Gastrocnemius medialis (tissue), 4 donors: Measurements from ENCODE around the gene F2RL2. TPM values are rescaled to one million over a fixed set of nuclear protein-coding genes. Genes with fewer than 3 reads are reported as not detected.

Experiments used
- ATAC-seq, 2 donors: fragments of 150-250 bp; one replicate each; pipeline ENCODE4 v1.9.1; 2016
- DNase-seq, 2 donors: peaks; one replicate each; pipeline ENCODE4 v3.0.0-alpha.2; 2019
- H3K27ac ChIP-seq, 4 donors: fragments of 200-600 bp; sonication (generic); 1 replicate in 1 of 4; 2 replicates in 3 of 4; pipeline ENCODE4 v1.5.1; 2016 to 2018; ENCODE audit warnings: mild to moderate bottlenecking in 2 of 4, moderate library complexity in 1 of 4
- H3K27me3 ChIP-seq, 3 donors: fragments of 200-600 bp; sonication (generic) in 2 of 3; 1 replicate in 1 of 3; 2 replicates in 2 of 3; pipeline versions ENCODE4 v1.5.1 to v1.6.0; 2016 to 2019; ENCODE audit warnings: mild to moderate bottlenecking in 1 of 3, moderate library complexity in 1 of 3
- H3K36me3 ChIP-seq, 2 donors: fragments of 200-600 bp; sonication (generic) in 1 of 2; one replicate each; pipeline ENCODE4 v1.5.1; 2017 to 2018
- H3K4me1 ChIP-seq, 2 donors: fragments of 200-600 bp; sonication (generic) in 1 of 2; one replicate each; pipeline ENCODE4 v1.5.1; 2016 to 2017; ENCODE audit warnings: mild to moderate bottlenecking in 2 of 2
- H3K4me3 ChIP-seq, 4 donors: fragments of 200-600 bp; sonication (generic) in 3 of 4; 1 replicate in 1 of 4; 2 replicates in 3 of 4; pipeline ENCODE4 v1.5.1; 2016 to 2019; ENCODE audit warnings: mild to moderate bottlenecking in 2 of 4
- H3K9me3 ChIP-seq, 3 donors: fragments of 200-600 bp; sonication (generic) in 2 of 3; 1 replicate in 1 of 3; 2 replicates in 2 of 3; pipeline ENCODE4 v1.5.1; 2016 to 2019
- CTCF ChIP-seq, 5 experiments: fragments of 450-650 bp in 3 of 5; fragments of 200-600 bp in 2 of 5; sonication (generic) in 2 of 5; IDR thresholded peaks in 4 of 5; conservative IDR thresholded peaks in 1 of 5; 1 replicate in 4 of 5; 2 replicates in 1 of 5; pipeline ENCODE4 v1.5.1; 2016 to 2019; ENCODE audit warnings: antibody characterized with exemption in 5 of 5, mild to moderate bottlenecking in 3 of 5, moderate library complexity in 3 of 5
- POLR2A ChIP-seq, 2 donors: fragments of 450-650 bp; IDR thresholded peaks; one replicate each; pipeline ENCODE4 v1.6.1; 2017; ENCODE audit warnings: antibody characterized with exemption in 2 of 2, mild to moderate bottlenecking in 2 of 2, moderate library complexity in 2 of 2
- in situ Hi-C, 4 donors: fragments of 200-750 bp; cut with MboI; loops; one replicate each; pipeline versions ENCODE4 v1.15.0 to v1.8.0; 2017; ENCODE audit warnings: low sequenced_read_pairs in 4 of 4
- intact Hi-C: fragments of 100-400 bp; cut with DNase I; formaldehyde crosslinking; loops from one replicate; pipeline ENCODE4 v1.15.1; 2023; ENCODE audit warnings: low total_unique reads
- total RNA-seq, 4 donors: library from RNA; depleted of rRNA; stranded (reverse); fragments of >200 nt; gene quantifications; one replicate each; pipeline versions ENCODE4 v1.1.0 to v1.2.3, GENCODE V29; 2016

Gene F2RL2
- total RNA-seq, 4 donors from 2014 or later, result not detected

DNA sequence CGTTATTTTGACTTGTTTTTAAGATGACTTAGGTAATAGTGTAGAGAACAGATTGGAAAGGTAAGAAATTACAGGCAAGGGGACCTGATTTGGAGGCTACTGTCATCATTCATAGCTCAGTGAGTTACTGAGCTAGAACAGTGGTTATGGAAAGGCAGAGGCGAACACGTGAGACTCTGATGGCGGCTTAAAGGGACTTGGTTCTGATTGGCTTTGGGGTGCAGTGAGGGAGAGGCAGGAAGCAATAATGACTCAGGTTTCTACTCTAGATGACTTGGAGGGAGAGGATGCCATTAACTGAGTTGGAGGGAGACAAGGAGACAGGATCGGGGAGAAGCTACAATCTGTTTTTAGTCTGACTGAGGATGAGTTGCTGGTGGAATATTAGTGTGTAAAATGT is 3.0 kb downstream of the F2RL2 start:
- TF ChIP-seq POLR2A (IDR thresholded peaks at IDR 0.05) (no peak), CTCF (IDR thresholded peaks at IDR 0.05 in 4 of 5, conservative IDR thresholded peaks at IDR 0.05 in 1 of 5) (no peak)
- ATAC-seq (no peak), DNase-seq (no peak)
- Histone ChIP-seq H3K9me3 (no peaks in the 10 kb centered on the region), H3K27me3 (no peaks in the 10 kb centered on the region), H3K4me3 (no peak overlapping the region), H3K4me1 (no peaks in the 10 kb centered on the region), H3K27ac (no peak overlapping the region), H3K36me3 (no peaks in the 10 kb centered on the region)
- in situ Hi-C loops (loop anchor here in 1 of 4 donors (25.0 kb wide), 1 partner anchor 392 kb away; no protein-coding TSS in a partner anchor), intact Hi-C loops (no loop called here)

DNA sequence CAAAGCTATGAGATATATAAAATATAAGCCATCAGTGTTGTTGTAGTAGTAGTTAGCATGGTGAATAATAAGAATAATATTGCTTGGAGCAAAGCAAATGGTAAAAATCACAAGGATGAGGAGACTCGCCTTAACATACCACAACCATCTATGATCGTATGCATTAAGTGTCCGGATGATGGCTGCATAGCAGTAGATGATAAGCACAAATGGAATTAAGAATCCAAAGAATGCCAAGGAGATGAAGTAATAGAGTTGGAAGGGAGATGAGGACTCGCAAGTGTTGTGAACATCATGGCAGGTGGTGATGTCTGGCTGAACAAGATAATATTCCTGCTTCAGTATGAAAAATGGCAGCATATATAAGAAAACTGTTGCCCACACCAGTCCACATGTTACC is 5.5 kb downstream of the F2RL2 start:
- in situ Hi-C loops, result loop anchor here in 1 of 4 donors (25.0 kb wide), 1 partner anchor 395 kb away; no protein-coding TSS in a partner anchor

GRCh38 chr5:76617229-76617628 is 6.0 kb downstream of the F2RL2 start:
- in situ Hi-C loops (loop anchor here in 1 of 4 donors (25.0 kb wide), 1 partner anchor 395 kb away; no protein-coding TSS in a partner anchor), intact Hi-C loops (no loop called here)
- no peaks in the 10 kb centered on the region for H3K27me3 ChIP-seq
- no peaks in the 10 kb centered on the region for H3K9me3 ChIP-seq
- TF ChIP-seq POLR2A (IDR thresholded peaks at IDR 0.05) (no peak), CTCF (IDR thresholded peaks at IDR 0.05 in 4 of 5, conservative IDR thresholded peaks at IDR 0.05 in 1 of 5) (no peak)
- no peaks in the 10 kb centered on the region for H3K4me1 ChIP-seq
- no peaks in the 10 kb centered on the region for H3K36me3 ChIP-seq
- ATAC-seq, result no peak
- no peak overlapping the region for H3K4me3 ChIP-seq
- no peak for DNase-seq
- H3K27ac ChIP-seq, result no peak overlapping the region

More for the DNA sequence above, 5.5 kb downstream of the F2RL2 start:
- Histone ChIP-seq H3K4me3 (no peak overlapping the region), H3K36me3 (no peaks in the 10 kb centered on the region), H3K27ac (no peak overlapping the region), H3K27me3 (no peaks in the 10 kb centered on the region), H3K9me3 (no peaks in the 10 kb centered on the region), H3K4me1 (no peaks in the 10 kb centered on the region)
- intact Hi-C loops, result no loop called here
- DNase-seq (no peak), ATAC-seq (no peak)
- TF ChIP-seq POLR2A (IDR thresholded peaks at IDR 0.05), result no peak
- no peak for TF ChIP-seq CTCF (IDR thresholded peaks at IDR 0.05 in 4 of 5, conservative IDR thresholded peaks at IDR 0.05 in 1 of 5)

DNA sequence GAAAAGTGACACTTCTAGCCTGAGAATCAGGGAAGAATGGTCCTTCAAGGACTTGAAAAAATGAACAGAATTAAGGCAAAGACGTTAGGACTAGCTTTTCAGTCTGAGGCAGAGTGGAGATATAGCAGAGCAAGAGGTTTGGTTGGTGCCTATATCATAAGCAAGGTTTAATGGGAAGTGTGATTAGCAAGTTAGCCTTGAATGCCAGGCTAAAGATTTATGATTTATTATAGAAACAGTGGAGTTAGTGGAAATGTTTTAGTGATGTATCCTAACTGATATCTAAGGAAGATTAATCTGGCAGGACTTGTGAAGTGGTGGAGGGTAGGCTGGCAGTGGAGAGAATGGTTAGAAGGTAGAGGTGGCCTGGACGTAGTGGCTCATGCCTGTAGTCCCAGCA is 7.0 kb downstream of the F2RL2 start:
- no peak overlapping the region for H3K4me3 ChIP-seq
- no peaks in the 10 kb centered on the region for H3K27me3 ChIP-seq
- in situ Hi-C loops, result loop anchor here in 1 of 4 donors (25.0 kb wide), 1 partner anchor 396 kb away; no protein-coding TSS in a partner anchor
- no peak for DNase-seq
- TF ChIP-seq CTCF (IDR thresholded peaks at IDR 0.05 in 4 of 5, conservative IDR thresholded peaks at IDR 0.05 in 1 of 5) (no peak), POLR2A (IDR thresholded peaks at IDR 0.05) (no peak)
- H3K36me3 ChIP-seq, result no peaks in the 10 kb centered on the region
- no peaks in the 10 kb centered on the region for H3K9me3 ChIP-seq
- H3K4me1 ChIP-seq, result no peaks in the 10 kb centered on the region
- no peak overlapping the region for H3K27ac ChIP-seq
- no peak for ATAC-seq
- intact Hi-C loops, result no loop called here

GRCh38 chr5:76615759-76616158 is 7.4 kb downstream of the F2RL2 start:
- no peak for DNase-seq
- intact Hi-C loops (no loop called here), in situ Hi-C loops (loop anchor here in 1 of 4 donors (25.0 kb wide), 1 partner anchor 397 kb away; no protein-coding TSS in a partner anchor)
- Histone ChIP-seq H3K9me3 (no peaks in the 10 kb centered on the region), H3K27ac (no peak overlapping the region), H3K4me1 (no peaks in the 10 kb centered on the region), H3K36me3 (no peaks in the 10 kb centered on the region), H3K4me3 (no peak overlapping the region), H3K27me3 (no peaks in the 10 kb centered on the region)
- TF ChIP-seq POLR2A (IDR thresholded peaks at IDR 0.05) (no peak), CTCF (IDR thresholded peaks at IDR 0.05 in 4 of 5, conservative IDR thresholded peaks at IDR 0.05 in 1 of 5) (no peak)
- no peak for ATAC-seq
